Bronchial epithelial cell (primary cell): ENCODE data around the gene LAMA3. TPM values are rescaled to one million over a fixed set of nuclear protein-coding genes. Genes with fewer than 3 reads are reported as not detected.

Experiments
- DNase-seq: peaks from one replicate; pipeline ENCODE4 v3.0.0-alpha.2; 2010; ENCODE audit warnings: low read depth
- FAIRE-seq: peaks from 2 replicates; lab custom pipeline; 2011; peaks lifted over from hg19 to GRCh38; lab: Jason Lieb, UNC
- H3K27me3 ChIP-seq: 2 replicates; pipeline ENCODE4 v1.5.1; 2011; ENCODE audit warnings: low read length; ENCODE audit not compliant: control insufficient read depth, insufficient read depth
- H3K36me3 ChIP-seq: 2 replicates; pipeline ENCODE4 v1.5.1; 2011; ENCODE audit warnings: low read length; ENCODE audit not compliant: control insufficient read depth, insufficient read depth
- H3K4me3 ChIP-seq: 2 replicates; pipeline ENCODE4 v1.5.1; 2011; ENCODE audit warnings: mild to moderate bottlenecking, low read depth, low read length, control low read depth
- total RNA-seq: library from RNA; depleted of rRNA; stranded (reverse); fragments of >200 nt; gene quantifications from 2 replicates; pipeline ENCODE4 v1.2.1, GENCODE V29; 2014
- TF ChIP-seq, protein P1 (sequence below): IDR thresholded peaks from 2 replicates; pipeline ENCODE4 v1.5.1; 2011; ENCODE audit warnings: mild to moderate bottlenecking, moderate library complexity, low read length, control low read depth, inconsistent platforms; ENCODE audit not compliant: insufficient read depth, severe bottlenecking

Gene LAMA3
- total RNA-seq, 1 donor from 2014 or later, result 531 TPM

DNA sequence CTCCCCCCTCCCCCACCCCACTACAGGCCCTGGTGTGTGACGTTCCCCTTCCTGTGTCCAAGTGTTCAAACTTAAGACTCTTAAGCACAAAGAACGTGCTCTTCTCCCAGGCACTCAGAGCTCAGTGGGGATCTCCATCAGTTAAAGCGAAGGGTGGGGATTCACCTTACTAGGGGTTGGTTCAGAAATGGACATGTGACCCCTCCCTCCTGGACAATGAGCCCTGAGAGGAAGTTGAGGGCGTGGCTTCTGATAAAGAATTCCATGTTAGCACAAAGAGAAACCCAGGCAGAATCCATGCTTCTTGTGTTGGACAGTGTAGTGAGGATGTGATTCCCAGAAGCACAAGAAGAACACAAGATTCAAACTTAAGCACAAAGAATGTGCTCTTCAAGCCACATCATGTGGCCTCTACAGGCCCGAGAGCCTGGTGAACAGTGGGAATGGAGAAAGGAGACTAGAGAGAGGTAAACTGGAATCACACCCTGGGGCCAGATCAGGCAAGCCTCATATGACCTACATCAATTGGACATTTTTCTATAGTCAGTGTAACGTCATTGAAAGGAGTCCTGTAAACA is 247.2 kb downstream of the LAMA3 start:
- no peak for DNase-seq
- Histone ChIP-seq H3K36me3 (peaks cover 30% of the 10 kb centered on the region), H3K27me3 (no peaks in the 10 kb centered on the region), H3K4me3 (no peak overlapping the region)
- FAIRE-seq, result no peak
- TF ChIP-seq, protein P1, sequence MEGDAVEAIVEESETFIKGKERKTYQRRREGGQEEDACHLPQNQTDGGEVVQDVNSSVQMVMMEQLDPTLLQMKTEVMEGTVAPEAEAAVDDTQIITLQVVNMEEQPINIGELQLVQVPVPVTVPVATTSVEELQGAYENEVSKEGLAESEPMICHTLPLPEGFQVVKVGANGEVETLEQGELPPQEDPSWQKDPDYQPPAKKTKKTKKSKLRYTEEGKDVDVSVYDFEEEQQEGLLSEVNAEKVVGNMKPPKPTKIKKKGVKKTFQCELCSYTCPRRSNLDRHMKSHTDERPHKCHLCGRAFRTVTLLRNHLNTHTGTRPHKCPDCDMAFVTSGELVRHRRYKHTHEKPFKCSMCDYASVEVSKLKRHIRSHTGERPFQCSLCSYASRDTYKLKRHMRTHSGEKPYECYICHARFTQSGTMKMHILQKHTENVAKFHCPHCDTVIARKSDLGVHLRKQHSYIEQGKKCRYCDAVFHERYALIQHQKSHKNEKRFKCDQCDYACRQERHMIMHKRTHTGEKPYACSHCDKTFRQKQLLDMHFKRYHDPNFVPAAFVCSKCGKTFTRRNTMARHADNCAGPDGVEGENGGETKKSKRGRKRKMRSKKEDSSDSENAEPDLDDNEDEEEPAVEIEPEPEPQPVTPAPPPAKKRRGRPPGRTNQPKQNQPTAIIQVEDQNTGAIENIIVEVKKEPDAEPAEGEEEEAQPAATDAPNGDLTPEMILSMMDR, result no peak

DNA sequence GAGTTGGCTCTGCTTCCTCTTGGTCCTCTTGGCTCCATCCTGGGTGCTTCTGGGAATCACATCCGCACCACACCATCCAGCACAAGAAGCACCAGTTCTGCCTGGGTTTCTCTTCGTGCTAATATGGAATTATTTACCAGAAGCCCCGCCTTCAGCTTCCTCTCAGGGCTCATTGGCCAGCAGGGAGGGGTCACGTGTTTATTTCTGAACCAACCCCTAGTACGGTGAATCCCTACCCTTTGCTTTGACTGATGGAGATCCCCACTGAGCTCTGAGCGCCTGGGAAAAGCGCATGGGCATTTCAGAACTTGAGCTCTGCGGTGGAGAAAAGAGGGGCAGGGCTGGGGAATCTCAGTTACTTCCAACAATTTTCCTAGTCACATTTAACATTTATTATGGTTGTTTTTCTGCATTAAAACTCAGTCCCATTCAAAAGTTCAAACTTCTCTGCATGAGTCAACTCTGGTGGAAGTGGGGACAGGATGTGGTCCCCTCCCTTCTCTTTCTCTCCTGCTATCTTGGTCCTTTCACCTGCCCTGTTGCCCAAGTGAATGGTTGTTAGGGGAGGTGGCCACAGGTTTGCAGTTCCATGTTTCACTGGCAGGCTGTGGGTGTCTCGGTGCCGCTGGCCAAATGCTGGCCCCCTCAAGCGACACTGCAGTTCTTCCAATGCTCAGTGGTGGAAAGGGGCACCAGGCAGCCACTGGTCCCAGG is 248.9 kb downstream of the LAMA3 start:
- FAIRE-seq (no peak), DNase-seq (no peak)
- Histone ChIP-seq H3K36me3 (peaks cover 29% of the 10 kb centered on the region), H3K4me3 (no peak overlapping the region), H3K27me3 (no peaks in the 10 kb centered on the region)
- TF ChIP-seq, protein P1, result no peak

DNA sequence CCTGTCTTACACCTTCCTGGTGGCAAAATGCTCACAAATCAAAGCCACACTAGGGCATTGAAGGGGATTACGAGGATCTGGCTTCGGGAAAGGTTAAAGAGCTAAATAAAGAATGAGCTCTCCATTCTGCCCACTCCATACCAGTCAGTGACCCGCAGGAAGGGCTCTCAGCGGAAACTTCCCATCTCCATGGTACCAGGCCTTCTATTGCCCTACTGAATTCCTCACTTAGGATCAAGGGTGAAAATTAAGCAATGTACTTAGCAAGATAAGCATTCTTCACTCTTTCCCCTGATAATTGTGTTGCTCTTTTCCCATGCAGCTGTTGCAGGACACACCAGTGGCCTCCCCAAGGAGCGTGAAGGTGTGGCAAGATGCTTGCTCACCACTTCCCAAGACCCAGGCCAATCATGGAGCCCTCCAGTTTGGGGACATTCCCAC is 249.7 kb downstream of the LAMA3 start:
- TF ChIP-seq, protein P1, result no peak
- Histone ChIP-seq H3K4me3 (no peak overlapping the region), H3K36me3 (peaks cover 29% of the 10 kb centered on the region), H3K27me3 (no peaks in the 10 kb centered on the region)
- FAIRE-seq (peak; percentile 62), DNase-seq (no peak)

DNA sequence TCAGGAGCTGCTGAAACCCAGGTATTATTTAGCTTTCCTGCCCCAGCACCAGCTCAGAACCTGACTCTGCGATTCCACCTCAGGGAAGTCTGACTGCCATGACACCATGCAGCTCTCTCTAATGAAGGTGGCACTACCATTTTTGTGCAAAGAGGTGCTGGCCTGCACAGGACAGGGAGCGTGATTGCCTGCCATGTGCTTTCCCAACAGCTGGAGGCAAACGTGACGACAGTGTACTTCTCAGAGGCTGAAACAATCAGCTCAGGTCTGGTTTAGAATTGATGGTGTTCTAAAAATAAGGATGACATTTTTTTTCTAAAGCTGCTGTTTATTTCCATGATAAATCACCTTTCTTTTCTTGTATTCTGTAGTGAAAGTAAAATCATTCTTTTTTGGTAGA is 250.1 kb downstream of the LAMA3 start:
- DNase-seq (no peak), FAIRE-seq (no peak)
- TF ChIP-seq, protein P1, result no peak
- peaks cover 32% of the 10 kb centered on the region for H3K36me3 ChIP-seq
- H3K27me3 ChIP-seq, result no peaks in the 10 kb centered on the region
- no peak overlapping the region for H3K4me3 ChIP-seq

DNA sequence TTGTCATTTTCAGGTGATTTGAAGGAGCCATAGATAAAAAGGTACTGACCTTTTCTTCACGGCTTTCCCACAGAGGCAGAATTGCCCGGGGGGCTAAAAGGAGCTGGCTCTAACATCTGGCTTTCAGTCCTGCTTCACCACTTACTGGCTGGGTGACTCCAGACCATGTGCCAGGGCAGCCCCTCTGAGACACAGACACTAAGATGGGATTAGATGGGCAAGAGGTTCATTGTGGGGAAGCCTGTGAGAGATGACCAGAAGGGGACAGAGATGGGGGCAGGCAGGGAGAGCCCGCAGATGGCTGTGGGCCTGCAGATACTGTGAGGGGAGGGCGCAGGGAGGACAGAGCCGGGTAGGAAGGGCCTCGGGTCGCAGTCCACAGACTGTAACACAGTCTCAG is 250.6 kb downstream of the LAMA3 start:
- H3K36me3 ChIP-seq, result peaks cover 29% of the 10 kb centered on the region
- no peak overlapping the region for H3K4me3 ChIP-seq
- TF ChIP-seq, protein P1, result no peak
- H3K27me3 ChIP-seq, result no peaks in the 10 kb centered on the region
- FAIRE-seq (no peak), DNase-seq (no peak)
